A172 (cell line): Measurements from ENCODE around the gene FUZ. TPM values are rescaled to one million over a fixed set of nuclear protein-coding genes. Genes with fewer than 3 reads are reported as not detected.
"Not testable (repeated sequence)": the region's sequence is repeated elsewhere in the genome, so short reads cannot be mapped to it uniquely, and the experiment has no call there.

Source experiments
- DNase-seq: peaks from one replicate; pipeline ENCODE4 v3.0.0-alpha.2; 2015; ENCODE audit warnings: low spot score
- total RNA-seq: library from RNA; depleted of rRNA; stranded (reverse); fragments of >200 nt; shearing (Covaris generic); gene quantifications from 2 replicates; pipeline ENCODE4 v1.2.3, GENCODE V29; 2014

The FUZ gene
- total RNA-seq, 1 experiment from 2014 or later = 17.6 TPM

DNA sequence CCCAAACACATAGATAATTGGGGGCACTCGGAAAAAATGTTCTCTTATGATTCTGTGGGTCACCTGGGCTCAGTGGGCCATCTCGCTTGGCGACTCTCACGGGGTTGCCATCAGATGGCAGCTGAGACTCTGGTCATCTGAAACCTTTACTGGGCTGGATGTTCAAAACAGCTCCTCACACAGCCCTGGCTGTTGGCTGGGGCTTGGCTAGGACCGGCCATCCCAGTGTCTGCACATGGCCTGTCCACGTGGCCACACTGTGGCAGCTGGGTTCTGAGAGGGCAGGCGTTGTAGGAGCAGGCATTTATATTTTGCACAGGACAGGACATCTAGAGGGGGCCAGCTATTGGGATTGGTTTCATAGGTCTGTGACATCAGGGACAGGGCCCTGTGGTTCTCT lies 20.5 kb upstream of the FUZ start:
- DNase-seq = no peak

DNA sequence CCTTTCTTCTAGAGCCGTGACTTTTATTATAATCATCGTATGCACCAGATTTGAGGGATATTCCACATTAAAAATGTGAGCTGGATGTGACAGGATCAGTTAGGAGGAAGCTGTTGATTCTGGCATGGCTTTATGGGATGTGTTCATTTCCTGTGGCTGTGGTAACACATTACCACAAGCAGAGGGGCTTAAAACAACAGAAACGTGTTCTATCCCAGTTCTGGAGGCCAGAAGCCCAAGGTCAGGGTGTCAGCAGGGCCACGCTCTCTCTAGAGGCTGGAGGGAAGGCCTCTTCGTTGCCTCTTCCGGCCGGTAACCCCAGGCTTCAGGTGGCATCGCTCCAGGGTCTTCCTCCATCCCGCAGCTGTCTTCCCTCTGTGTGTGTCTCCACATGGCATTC lies 19.5 kb upstream of the FUZ start:
- no peak for DNase-seq

DNA sequence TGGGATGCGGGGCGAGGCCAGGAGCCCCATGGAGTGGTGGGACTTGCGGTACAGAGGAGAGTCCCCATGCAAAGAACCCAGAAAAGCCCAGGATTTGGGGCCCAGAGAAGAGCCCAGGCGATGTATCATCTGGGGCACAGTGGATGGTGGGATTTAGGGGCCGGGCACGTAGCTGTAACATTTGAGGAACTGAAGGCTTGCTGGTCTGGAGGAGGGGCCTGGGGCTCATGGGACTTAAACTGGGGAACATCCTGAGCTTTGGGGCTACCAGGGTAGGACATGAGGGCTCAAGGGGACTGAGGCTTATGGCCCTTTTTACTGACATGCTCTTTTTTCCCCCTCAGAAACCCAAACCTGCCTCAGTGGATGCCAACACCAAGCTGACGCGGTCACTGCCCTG lies 18.5 kb upstream of the FUZ start:
- no peak for DNase-seq

DNA sequence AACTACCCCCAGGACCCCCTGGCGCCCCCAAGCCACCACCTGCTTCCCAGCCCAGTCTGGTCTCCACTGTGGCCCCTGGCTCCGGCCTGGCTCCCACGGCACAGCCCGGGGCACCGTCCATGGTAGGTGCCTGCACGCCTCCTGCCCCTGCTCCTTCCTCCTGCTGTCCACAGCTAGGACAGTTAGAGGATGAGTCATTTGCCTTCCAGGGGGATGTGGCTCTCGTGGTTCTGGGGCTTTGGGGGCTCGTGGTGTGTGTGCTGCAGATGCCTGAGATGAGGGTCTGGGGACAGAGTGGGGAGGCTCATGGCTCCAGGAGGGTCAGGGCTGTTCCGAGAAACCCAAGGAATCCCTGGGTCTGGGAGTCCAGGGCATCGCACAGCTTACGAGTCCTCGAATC lies 17.7 kb upstream of the FUZ start:
- DNase-seq = no peak

DNA sequence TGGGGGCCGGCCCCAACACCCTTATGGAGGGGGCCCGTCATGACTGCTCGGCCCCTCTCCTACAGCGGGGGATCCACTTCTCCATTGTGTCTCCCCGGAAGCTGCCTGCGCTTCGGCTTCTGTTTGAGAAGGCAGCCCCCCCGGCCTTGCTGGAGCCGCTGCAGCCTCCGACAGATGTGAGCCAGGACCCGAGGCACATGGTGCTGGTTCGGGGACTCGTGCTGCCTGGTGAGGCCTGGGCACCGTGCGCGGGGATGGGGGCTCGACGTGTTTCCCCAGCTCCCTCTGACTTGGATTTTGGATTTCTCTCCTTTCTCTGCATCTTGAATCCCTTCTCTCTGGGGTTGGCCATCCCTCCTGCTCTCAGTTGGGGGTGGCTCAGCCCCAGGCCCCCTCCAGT lies 16.6 kb upstream of the FUZ start:
- DNase-seq = no peak

DNA sequence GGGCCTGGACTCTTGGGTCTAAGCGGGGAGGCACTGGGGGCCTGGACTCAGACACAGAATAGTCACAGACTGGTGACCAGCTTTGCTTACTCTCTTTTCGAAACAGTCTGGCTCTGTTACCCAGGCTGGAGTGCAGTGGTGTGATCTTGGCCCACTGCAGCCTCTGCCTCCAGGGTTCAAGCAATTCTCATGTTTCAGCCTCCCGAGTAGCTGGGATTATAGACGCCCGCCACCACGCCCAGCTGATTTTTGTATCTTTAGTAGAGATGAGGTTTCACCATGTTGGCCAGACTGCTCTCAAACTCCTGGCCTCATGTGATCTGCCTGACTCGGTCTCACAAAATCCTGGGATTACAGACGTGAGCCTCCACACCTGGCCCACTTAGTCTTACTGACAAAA lies 16.1 kb upstream of the FUZ start:
- no peak for DNase-seq

DNA sequence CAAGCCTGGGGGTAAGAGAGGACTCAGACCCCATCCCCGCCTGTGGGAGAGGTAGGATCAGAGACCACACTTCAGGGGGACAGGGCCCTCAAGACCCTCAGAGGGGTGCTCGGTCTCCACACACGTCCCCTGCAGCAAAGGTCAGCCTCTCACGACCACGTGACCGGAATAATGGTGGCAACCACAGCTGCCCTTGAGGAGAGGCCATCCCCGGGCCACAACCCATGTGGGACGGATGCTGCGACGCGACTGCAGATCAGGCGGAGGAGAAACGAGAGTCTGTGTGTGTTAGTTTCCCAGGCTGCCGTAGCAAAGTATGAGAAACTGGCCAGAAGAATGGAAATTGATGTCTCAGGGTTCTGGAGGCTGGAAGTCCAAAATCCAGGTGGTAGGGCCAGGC lies 13.9 kb upstream of the FUZ start:
- DNase-seq = no peak

DNA sequence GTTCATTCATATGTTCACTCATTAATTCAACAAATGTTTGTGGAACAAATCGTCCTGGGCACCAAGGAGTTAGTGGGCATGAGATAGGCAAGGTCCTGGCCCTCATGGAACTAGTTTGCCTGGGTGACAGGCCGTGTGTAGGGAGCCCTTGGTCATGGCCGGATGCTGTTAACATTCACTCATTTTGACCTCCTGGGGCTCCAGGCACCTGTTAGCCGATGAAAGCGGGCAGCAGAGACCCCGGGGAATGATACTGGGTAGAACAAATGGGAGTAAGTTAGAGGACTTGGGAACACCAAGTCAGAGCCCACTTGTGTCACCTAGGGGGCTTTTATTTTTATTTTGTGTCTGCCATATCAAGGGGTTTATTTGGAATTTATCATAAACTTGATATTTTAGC lies 11.6 kb upstream of the FUZ start:
- no peak for DNase-seq

DNA sequence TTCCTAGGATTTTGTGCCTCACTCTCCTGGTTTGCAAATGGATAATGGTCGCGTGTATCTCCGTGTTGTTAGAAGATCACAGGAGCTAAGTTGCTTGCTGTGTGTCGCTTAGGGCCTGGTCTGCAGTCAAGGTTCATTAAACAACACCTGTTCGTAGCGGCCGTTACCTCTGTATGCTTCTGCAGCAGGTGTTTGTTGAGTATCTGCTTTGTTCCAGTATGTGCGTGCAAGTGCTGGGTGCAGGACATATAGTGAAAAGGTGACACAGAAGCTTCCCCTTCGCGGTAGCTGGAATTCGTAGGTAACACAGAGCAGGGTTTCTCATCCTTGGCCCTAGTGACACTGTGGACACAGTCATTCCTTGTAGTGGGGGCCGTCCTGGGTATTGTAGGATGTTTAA lies 10.4 kb upstream of the FUZ start:
- no peak for DNase-seq

DNA sequence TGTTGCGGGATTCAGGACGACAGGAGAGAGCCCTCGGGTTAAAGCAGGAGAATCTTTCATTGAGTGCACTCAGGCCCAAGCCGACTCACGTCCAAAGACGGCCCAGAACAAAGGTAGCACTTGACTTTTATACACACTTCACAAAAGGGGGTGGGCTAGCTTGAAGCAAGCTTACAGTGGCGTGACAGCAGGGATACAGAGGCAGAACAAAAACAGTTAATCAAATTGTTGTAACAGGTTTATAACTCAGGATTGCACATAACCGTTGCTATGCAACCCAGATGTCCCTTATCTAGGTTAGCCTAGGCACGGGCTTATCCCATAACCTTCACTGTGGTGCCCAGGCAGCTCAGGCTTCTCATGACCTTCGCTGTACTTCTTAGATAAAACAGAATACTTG lies 7.0 kb upstream of the FUZ start:
- DNase-seq = no peak

DNA sequence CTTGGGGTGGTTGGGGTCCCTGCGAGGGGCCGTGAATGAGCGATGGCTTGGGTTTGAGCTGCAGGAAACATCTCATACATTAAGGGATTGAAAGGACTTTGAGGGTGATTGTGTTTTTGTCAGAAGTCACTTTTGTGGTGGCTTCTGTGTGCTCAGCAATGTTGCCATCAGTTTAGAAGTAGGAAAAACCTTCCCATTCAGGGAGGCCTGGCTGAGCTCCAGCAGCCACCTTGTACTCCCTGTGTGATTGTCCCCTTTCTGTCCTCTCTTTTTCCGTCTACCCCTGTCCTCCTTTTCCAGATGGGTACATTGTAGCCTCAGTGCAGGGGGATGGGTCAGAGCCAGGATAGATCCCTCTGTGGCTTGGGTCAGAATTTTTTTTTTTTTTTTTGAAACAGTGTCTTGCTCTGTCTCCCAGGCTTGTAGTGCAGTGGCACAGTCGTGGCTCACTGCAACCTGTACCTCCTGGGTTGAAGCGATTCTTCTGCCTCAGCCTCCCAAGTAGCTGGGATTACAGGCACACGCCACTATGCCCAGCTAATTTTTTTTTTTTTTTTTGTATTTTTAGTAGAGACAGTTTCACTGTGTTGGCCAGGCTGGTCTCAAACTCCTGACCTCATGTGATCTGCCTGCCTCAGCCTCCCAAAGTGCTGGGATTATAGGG lies 6.5 kb upstream of the FUZ start:
- DNase-seq = not testable (repeated sequence)

DNA sequence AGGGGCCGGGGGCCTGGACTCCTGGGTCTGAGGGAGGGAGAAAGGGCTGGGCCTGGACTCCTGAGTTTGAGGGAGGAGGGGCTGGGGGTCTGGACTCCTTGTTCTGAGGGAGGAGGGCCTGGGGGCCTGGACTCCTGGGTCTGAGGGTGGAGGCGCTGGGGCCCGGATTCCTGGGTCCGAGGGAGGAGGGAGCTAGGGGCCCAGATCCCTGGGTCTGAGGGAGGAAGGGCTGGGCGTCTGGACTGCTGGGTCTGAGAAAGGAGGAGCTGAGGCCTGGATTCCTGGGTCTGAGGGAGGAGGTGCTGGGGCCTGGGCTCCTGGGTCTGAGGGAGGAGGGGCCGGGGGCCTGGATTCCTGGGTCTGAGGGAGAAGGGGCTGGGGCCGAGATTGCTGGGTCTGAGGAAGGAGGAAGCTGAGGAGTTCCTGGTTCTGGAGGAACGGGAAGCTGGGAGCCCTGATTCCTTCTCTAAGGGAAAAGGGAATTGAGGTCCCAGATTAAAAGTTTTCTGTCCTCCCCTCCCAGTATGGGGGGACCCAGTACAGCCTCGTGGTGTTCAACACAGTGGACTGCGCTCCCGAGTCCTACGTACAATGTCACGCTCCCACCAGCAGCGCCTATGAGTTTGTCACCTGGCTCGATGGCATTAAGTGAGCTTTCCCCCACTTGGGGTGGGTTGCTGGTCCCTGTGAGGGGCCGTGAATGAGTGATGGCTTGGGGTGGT lies 5.7 kb upstream of the FUZ start:
- DNase-seq = no peak

DNA sequence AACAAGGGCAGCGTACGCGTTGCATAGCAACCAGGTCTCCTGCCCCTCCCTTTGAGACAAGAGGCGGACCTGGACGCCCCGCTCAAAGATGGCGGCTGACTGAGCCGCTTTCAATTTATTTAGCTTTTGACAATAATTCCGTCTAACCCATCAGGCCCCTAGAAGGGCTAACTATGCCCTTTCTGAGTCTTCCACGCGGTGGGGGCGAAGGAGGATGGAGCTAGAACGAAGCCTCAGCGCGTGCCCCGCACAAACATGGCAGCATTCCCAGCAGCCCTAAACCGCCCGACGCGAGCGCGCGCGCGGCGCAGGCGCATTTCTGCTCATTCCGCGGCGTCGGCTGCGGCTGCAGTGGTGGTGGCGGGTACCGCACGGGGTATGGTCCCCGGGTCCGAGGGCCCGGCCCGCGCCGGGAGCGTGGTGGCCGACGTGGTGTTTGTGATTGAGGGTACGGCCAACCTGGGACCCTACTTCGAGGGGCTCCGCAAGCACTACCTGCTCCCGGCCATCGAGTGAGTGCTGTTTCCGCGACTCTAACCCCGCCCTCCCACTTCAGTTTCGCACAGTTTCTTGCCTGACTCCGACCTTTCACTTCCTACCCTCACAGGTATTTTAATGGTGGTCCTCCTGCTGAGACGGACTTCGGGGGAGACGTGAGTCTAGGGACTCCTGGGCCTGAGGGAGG lies 5.0 kb upstream of the FUZ start, which contains the start of gene MED25:
Gene MED25 (plus strand): TSS at position 326 of the 685 bp plus-strand sequence. CDS start 53 bp downstream, at position 379.
- peak; percentile 80 for DNase-seq

DNA sequence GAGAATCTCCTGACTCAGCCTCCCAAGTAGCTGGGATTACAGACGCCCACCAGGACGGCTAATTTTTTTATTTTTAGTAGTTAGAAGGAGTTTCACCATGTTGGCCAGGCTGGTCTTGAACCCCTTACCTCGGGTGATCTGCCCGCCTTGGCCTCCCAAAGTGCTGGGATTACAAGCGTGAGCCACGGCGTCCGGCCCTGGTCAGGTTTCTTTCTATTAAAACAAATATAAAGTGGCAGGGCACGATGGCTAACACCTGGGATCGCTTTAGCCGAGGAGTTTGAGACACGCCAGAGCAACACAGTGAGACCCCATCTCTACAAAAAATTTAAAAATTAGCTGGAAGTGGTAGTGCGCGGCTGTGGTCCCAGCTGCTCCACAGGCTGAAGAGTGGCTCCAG lies 3.5 kb upstream of the FUZ start:
- no peak for DNase-seq

DNA sequence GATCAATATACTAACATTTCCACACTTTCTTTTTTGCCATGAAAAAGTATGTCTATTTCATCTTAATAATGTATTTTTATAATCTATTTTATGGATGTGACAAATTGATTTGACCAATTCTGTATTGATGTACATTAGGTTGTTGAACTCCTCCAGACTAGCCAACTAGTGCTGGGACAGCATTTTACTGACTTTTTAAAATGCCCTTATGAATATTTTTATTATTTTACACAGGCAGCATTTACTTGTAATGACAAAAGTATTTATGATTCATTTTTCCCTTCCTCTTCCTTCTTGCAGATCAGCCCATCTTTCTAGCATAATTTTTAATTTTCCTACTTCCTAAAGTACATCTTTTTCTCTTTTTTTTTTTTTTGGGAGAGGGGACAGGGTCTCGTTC lies 918 bp upstream of the FUZ start:
- DNase-seq = no peak

DNA sequence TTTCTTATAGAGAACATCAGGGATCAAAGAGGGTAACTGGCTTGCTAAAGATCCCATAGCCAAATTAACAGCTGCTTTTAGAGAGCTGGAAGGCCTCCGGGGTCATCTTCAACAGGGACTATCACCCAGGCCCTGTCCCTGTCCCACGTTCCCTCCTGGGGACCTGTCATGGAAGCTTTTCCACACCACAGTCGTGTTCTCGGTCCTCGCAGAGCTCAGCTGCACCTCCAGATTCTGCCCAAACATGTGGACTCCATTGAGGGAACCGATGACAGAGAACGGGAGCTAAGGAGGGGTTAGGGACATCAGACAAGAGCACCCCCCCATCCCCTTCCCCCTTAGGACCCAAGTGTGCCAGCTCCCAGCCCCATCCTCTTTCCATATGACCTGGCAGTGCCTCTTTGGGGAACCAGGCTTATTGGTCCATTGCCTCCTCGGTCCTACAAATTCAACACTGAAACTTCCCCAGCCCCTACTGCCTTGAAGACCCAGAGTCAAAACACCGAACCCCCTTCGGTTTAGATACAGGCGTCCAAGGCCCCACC lies 568 bp downstream of the FUZ start:
- DNase-seq = no peak

DNA sequence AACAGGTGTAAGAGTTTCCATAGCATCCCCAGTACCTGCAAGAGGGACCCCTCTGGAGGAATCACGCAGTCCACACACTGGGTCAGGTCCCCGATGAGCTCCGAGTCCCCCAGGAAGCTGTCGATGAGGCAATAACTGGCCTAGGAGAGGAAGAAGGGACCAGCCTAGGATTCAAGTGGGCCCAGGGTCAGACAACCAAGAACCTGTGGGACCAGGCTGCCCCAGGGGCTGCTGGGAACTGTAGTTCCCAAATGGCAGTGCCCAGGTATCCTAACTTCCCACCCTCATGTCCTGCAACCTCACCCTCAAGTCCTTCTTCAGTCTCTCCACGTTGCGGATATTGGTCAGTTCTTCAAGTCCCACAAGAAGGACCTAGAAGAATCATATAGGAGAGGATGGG lies 1.8 kb downstream of the FUZ start:
- DNase-seq = no peak

DNA sequence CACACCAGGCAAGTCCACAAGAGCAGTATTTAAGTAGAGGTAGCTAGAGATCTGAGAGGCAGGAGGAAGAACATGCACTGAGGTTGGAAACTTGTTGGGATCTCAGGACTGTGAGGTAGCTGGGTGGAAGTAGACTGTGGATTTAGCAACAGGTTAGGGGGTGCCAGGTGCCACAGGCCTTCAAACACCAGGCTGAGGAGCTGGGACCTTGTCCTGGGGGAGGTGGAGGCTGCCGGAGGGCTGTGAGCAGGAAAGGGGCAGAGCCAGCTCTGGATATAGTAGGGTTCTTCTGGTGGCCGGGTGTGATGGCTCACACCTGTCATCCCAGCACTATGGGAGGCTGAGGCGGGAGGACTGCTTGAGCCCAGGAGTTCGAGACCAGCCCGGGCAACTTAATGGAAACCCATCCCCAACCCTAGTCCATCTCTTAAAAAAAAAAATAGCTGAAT lies 3.1 kb downstream of the FUZ start:
- DNase-seq = no peak

DNA sequence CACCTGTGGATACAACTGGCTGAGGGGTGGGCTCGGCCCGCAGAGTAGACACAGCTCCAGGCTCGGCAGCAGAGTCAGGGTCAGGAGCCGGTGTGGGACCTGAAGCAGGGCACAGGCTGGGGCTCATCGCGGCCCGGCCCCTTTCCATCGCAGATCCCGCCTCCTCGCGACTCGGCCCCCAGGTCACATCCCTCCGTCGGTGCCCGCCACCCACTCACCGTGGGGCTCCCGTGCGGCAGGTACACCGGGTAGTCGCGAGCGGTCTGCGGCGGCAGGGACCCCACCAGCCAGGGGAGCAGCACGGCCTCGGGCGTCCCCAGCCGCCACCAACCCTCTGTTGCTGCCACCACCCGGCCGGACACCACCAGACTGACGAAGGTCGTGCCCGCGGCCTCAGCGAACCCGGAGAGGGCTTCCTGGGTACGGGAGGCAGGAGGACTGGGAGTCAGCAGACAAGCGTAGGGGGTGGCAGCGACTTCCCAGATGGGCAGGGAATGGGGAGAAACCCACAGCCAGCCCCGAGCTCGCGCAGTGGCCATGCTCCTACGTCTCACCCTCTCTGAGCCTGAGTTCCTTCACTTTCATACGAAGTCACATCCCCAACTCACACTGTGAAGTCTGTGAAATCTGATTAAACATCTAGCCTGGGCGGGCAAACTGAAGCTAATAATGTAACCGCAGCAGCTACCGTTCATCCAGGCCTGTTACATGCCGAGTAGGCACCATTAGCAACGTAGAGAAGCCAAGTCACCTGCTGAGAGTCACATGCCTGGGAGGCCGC lies 3.7 kb downstream of the FUZ start:
- DNase-seq = no peak

DNA sequence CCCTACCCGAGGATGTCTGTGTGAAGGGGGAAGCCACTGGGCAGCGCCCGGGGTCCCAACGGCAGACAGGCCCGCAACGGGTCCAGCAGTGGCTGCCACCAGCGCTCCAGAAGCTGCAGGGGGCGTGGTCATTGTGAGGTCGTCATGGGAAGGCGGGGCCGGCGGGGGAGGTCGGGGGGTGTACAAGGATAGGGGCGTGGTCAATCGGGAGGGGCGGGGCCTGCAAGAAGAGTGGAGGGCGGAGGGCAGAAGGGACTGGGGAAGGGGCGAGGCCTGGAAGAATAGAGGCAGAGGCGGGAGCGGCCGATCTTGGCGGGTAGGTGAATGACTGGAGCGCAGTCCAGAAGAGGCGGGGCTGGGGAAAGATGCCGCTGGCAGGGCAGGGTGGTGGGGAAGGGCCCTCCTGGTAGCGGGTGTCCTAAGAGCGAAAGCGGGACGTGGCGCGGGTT lies 4.4 kb downstream of the FUZ start:
- no peak for DNase-seq

DNA sequence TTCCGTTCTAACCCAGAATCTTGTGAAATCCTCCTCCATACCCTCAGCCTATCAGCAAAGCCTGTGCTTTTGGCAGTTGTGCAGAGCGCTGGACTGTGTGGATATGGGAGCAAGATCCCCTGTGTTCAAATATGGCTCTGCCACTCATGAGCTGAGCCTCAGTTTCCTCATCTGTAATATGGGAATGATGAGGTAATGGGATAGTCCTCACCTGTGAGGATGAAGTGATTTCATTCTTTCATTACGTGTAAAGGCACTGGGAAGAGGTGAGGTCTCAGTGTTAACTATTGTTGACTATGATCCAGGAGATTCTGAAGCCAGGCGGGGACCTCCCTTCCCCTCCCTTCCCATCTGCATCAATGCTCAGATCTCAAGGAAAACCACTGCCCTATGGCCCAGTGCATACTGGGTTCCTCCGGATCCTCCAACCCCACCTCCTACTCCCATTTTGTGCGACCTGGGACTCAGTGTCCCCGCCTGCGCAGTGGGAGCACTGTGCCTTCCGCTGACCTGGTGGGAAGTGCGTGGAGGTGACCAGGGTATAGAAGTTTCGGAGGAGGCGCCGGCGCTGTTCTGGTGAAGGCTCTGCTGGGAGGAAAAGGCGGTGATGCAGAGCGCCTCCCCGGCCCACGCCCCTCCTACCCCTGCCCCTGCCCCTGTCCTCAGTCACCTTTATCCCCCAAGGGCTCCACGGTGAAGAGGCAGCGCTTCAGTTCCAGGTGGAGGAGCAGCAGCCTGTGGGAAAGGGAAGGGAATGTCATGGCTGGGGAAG lies 5.0 kb downstream of the FUZ start:
- DNase-seq = no peak
